ENCODE data around the gene EXOC4.

GRCh38 chr7:133568544-133568943 lies 315.7 kb downstream of the EXOC4 start:
- no peak for TF ChIP-seq POLR2AphosphoS5 (IDR thresholded peaks at IDR 0.05)
- TF ChIP-seq POLR2A (IDR thresholded peaks at IDR 0.05): no peak
